GM21825 (cell line): Measurements from ENCODE around the gene PAFAH1B2.
"Not testable (repeated sequence)": the region's sequence is repeated elsewhere in the genome, so short reads cannot be mapped to it uniquely, and the experiment has no call there.

Experiments used
- ATAC-seq: cut with Tn5 transposase; IDR thresholded peaks from one replicate; pipeline ENCODE4 v1.9.1; 2021; ENCODE audit warnings: mild to moderate bottlenecking, moderate library complexity; ENCODE audit not compliant: unreplicated experiment

Gene PAFAH1B2

GRCh38 chr11:117127171-117127901, 16.8 kb upstream of the PAFAH1B2 start:
- ATAC-seq = no peak

- no peak for ATAC-seq
Measured at GRCh38 chr11:117128289-117128688, 15.8 kb upstream of the PAFAH1B2 start.

- ATAC-seq = not testable (repeated sequence)
Measured at GRCh38 chr11:117130396-117130795, 13.7 kb upstream of the PAFAH1B2 start.

- no peak for ATAC-seq
Measured at GRCh38 chr11:117130879-117131278, 13.2 kb upstream of the PAFAH1B2 start.

GRCh38 chr11:117134431-117134830, 9.7 kb upstream of the PAFAH1B2 start:
- ATAC-seq = no peak

GRCh38 chr11:117134979-117135378, 9.1 kb upstream of the PAFAH1B2 start:
- not testable (repeated sequence) for ATAC-seq

GRCh38 chr11:117137223-117138086, 6.6 kb upstream of the PAFAH1B2 start:
- not testable (repeated sequence) for ATAC-seq

GRCh38 chr11:117143390-117143789, 697 bp upstream of the PAFAH1B2 start:
- ATAC-seq = no peak

GRCh38 chr11:117144477-117145392, 648 bp downstream of the PAFAH1B2 start:
- peak; percentile 37 for ATAC-seq

GRCh38 chr11:117145393-117145761, 1.3 kb downstream of the PAFAH1B2 start:
- ATAC-seq = no peak

- no peak for ATAC-seq
Measured at GRCh38 chr11:117146521-117146920, 2.4 kb downstream of the PAFAH1B2 start.

- no peak for ATAC-seq
Measured at GRCh38 chr11:117152066-117152465, 8.0 kb downstream of the PAFAH1B2 start.

GRCh38 chr11:117154468-117154867, 10.4 kb downstream of the PAFAH1B2 start:
- no peak for ATAC-seq

GRCh38 chr11:117157507-117157906, 13.4 kb downstream of the PAFAH1B2 start:
- ATAC-seq = no peak

- ATAC-seq = no peak
Measured at GRCh38 chr11:117159892-117160291, 15.8 kb downstream of the PAFAH1B2 start.

GRCh38 chr11:117160826-117161225, 16.7 kb downstream of the PAFAH1B2 start:
- ATAC-seq = no peak

GRCh38 chr11:117166491-117166890, 22.4 kb downstream of the PAFAH1B2 start:
- no peak for ATAC-seq

GRCh38 chr11:117169736-117170135, 25.6 kb downstream of the PAFAH1B2 start:
- no peak for ATAC-seq

GRCh38 chr11:117170210-117170609, 26.1 kb downstream of the PAFAH1B2 start:
- ATAC-seq = no peak

GRCh38 chr11:117171007-117171403, 26.9 kb downstream of the PAFAH1B2 start:
- no peak for ATAC-seq
